ENCODE data around the gene TMEM266. TPM values are rescaled to one million over a fixed set of nuclear protein-coding genes. Genes with fewer than 3 reads are reported as not detected.
A peak's percentile ranks its signal among the peaks of the same experiment; 100 is the strongest.

TMEM266 gene
- total RNA-seq, 1 experiment from 2014 or later, result 0.21 TPM

DNA sequence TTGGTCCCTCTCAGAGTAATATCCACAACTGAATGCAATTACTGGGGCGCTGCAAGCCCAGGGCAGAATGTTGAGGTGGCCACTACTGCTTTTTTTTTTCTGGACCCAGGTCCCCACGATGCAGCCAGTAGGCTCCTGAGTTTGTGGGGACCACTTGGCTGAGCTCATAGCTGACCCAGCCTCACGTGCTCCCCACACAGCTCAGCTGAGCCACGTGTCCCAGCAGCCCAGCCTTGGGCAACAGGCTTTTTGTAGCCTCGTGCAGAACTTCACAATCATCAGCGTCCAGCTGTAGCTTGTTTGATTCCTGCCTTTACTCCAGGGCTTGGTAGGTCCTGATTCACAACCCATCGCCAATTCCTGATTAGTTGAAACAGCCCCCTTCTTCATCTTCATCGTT, 134.1 kb downstream of the TMEM266 start:
- H3K9me3 ChIP-seq (replicated peaks), result no peaks in the 10 kb centered on the region
- H3K36me3 ChIP-seq, result no peaks in the 10 kb centered on the region
- DNase-seq (ENCODE audit: low read depth in 1 of 2, low spot score in 2 of 2), result no peak

DNA sequence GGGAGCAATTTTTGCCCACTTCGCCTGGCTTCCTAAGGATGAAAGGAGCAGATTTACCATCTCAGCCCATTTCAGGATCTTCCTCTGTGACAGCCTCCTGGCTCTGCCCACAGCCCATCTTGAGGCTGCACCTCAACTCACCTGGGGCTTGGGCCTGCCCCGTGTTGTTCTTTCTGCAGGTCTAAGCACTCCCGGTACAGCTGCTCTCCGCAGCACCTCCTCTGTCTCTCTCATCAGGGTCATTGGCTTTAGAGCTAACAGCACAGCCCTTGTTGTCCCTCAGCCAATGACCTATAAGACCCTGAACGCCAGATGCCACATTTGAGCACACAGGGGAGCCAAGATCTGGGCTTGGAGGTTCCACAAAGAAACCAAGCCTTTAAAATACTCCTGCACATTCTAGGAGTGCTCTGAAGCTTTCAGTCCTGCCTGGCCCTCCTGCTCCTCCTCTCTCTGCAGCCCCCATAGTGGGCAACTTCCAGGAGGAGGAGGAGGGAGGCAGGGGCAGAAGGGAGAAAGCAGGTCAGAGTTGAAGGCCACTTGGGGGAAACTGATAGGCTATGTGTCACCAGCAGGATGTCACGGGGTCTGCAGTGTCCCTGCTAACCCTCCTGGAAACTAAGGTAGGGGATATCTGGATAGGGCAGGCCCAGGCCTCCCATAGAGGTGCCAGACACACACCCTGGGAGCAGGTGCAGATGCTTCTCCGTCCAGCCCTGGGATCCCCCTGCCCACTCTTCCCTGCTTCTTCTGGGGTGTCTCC, 135.9 kb downstream of the TMEM266 start:
- Histone ChIP-seq H3K27ac (no peak overlapping the region), H3K4me3 (no peak overlapping the region), H3K9me3 (replicated peaks) (no peaks in the 10 kb centered on the region), H3K36me3 (no peaks in the 10 kb centered on the region), H3K27me3 (replicated peaks) (no peaks in the 10 kb centered on the region), H3K4me1 (replicated peaks) (peaks cover 45% of the 10 kb centered on the region)
- no peak for DNase-seq (ENCODE audit: low read depth in 1 of 2, low spot score in 2 of 2)

More for the DNA sequence above, 134.1 kb downstream of the TMEM266 start:
- Histone ChIP-seq H3K4me3 (no peak overlapping the region), H3K27me3 (replicated peaks) (no peaks in the 10 kb centered on the region), H3K4me1 (replicated peaks) (peaks cover 43% of the 10 kb centered on the region), H3K27ac (no peak overlapping the region)

DNA sequence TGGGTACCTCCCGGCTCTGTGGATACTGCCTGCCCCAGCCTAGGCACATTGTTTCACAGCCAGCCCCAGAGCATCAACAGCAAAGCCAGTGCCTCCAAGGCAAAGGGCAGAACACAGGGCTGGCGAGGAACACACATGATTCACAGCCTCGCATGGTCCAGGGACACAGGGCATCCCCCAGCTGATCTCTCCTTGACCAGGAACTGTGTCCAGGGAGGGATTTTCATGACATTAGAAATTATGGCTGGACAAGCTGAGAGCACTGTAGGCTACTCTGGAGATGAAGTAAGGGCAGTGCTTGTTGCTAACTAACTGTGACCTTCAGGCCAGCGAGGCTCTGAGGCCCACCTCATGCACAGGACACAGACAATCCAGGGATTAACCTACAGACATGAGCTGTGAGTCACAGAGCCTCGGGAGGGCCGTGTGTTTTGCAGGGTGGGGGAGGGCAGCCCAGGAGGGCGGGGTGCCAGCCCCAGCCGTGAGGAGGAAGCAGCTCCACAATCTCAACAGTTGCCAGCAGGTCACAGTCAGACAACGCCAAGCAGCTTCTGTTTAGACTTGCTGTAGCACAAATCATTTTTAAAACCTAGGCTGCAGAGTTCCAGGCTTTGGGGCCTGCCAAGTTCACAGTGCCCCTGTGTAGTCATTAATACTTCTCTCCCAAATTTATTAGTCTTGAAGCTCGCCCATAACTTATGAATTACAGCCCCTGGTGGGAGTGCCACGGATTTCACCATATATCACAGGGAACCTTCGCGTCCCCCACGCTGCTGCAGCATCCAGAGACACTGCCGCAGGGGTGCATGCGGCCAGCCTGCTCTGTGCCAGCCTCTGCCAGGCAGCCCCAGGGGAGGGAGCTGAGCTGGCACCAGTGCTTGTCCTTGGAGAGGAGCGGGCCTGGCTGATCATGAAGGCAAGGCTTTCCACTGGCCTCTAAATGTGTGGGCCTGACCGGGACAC, 136.8 kb downstream of the TMEM266 start:
- no peaks in the 10 kb centered on the region for H3K36me3 ChIP-seq
- DNase-seq (ENCODE audit: low read depth in 1 of 2, low spot score in 2 of 2), result peak; percentile 68 to 80
- H3K27me3 ChIP-seq (replicated peaks), result no peaks in the 10 kb centered on the region
- no peak overlapping the region for H3K4me3 ChIP-seq
- no peaks in the 10 kb centered on the region for H3K9me3 ChIP-seq (replicated peaks)
- no peak overlapping the region for H3K27ac ChIP-seq
- H3K4me1 ChIP-seq (replicated peaks), result peaks cover 38% of the 10 kb centered on the region

DNA sequence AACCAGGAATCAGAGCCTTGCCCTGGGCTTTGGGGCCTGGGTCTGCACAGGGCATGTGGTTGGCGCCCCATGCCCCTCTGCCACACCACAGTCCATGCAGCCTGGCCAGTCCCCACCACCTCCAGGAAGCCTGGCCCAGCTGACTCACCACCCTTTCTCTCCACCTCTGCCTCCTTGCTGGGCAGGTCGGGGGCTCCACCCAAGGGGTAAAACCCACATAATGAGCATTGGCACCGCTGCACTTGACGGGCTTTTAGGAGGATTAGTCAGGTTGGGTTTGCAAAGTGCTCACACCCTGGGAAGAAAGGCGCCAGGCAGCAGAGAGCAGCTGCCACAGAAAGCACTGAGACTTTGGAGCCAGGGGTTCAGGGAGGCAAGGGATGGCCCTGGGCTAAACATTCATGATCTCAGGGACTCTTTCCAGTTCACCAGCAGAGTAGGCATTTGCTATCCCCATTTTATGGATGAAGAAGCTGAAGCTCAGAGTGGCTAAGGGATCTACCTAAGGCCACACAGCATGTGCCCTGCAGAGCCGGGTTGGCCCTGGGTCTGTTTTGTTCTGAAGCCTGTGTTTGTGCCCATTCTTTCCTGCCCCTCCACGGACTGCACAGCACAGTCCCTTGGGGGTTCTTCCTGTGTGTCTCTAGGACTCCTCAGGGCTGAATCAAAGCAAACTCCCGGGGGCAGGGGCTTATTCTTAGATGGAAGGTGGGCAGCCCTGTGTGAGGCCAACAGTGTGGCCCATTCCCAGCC, 138.1 kb downstream of the TMEM266 start:
- Histone ChIP-seq H3K4me1 (replicated peaks) (peaks cover 38% of the 10 kb centered on the region), H3K27ac (no peak overlapping the region), H3K4me3 (no peak overlapping the region), H3K36me3 (no peaks in the 10 kb centered on the region), H3K9me3 (replicated peaks) (no peaks in the 10 kb centered on the region), H3K27me3 (replicated peaks) (no peaks in the 10 kb centered on the region)
- DNase-seq (ENCODE audit: low read depth in 1 of 2, low spot score in 2 of 2), result no peak

DNA sequence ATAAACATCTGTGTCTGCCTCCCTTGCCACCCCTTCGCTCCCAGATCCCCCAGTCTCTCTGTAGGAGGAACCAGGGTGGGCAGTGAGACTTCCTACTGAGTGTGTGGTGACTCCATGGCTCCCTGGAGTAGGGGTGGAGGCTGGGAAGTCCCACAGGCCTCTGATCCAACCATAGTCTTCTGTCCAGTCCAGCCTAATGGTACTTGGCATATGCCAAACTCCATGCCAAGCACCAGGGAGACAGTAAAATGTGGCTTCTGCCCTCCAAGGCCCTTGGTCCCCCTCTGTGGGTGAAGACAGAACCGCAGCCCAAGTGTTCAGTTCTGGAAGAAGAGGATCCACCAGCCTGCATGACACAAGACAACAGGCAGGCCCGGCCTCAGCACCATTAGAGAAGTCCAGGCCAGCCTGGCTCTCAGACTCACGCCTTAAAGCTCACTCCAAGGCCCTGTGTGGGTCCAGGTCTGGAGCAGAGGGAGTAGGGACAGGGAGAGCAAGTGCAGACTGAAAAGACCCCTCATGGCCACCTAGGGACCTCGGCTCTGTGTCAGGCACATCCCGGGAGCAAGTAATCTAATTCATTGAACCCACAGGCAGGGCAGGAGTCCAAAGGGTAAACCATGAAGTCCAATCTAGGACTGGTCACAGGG, 138.8 kb downstream of the TMEM266 start:
- Histone ChIP-seq H3K4me1 (replicated peaks) (peaks cover 38% of the 10 kb centered on the region), H3K4me3 (no peak overlapping the region), H3K27ac (no peak overlapping the region; the same call in 1 of the 2 replicates), H3K36me3 (no peaks in the 10 kb centered on the region), H3K9me3 (replicated peaks) (no peaks in the 10 kb centered on the region), H3K27me3 (replicated peaks) (no peaks in the 10 kb centered on the region)
- no peak for DNase-seq (ENCODE audit: low read depth in 1 of 2, low spot score in 2 of 2)

DNA sequence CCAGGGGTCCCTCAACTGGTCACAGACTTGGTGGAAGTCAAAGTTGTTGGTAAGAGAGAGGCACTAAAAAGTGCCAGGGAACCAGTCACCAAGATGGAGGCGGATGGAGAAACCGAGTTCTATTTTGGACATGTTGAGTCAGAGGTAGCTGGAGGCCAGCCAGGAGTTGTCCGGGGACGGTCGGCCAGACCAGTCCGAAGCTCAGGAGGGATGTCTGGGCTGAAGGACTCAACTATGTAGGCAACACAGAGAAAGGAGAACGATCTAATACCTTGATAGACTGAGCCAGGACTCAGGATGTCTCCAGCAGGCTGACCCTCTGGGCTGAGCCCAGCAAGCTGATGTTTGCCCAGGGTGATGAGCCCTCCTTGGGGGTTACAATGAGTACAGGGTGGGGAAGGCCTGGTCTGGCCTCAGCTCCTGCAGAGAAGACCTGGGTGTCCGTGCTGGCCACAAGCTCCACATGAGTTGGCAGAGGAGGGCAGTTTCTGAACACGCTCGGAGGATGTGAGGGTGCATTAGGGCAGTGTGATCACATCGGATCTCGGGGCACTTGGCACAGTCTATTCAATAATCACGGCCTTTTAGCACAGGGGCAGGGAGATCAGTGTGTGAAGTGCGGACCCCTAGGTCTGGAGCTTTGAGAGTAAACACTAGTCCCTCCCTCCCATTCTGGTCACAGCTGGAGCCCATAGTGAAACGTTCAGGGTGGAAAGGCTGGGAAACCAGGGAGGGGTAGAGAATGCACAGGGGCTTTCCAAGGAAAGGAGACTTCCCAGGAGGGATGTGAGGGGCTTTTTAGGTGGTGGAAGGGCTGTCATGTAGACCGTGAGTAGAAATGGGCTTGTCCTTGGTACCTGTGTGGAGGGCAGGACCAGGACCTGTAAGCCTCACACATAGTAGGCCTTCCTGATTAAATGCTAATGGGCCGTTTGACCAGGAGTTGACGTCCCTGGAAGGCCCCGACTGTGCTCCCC, 139.6 kb downstream of the TMEM266 start:
- Histone ChIP-seq H3K4me3 (no peak overlapping the region), H3K27me3 (replicated peaks) (no peaks in the 10 kb centered on the region), H3K4me1 (replicated peaks) (peaks cover 38% of the 10 kb centered on the region), H3K36me3 (no peaks in the 10 kb centered on the region), H3K9me3 (replicated peaks) (no peaks in the 10 kb centered on the region), H3K27ac (no peak overlapping the region; the same call in 1 of the 2 replicates)
- peak; percentile 33 to 73 for DNase-seq (ENCODE audit: low read depth in 1 of 2, low spot score in 2 of 2)

DNA sequence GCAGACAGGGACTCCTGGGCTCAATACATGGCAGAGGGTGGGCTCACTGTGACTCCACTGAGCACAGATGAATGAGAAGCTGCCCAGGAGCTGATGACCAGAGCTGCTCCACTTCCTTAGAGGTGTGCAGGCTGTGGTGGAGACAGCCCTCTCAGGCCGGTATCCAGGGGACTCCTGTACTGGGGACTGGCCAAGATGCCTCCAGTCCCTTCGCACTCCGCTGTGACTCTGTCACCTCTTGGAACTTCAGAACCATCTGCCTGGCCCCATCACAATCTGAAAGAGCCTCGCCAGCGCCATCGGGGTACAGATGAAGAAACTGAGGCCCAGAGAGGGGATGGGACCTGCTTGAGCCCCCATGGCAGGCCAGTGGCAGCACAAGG, 140.3 kb downstream of the TMEM266 start:
- Histone ChIP-seq H3K4me1 (replicated peaks) (peaks cover 38% of the 10 kb centered on the region), H3K27ac (no peak overlapping the region), H3K27me3 (replicated peaks) (no peaks in the 10 kb centered on the region), H3K36me3 (no peaks in the 10 kb centered on the region), H3K4me3 (no peak overlapping the region), H3K9me3 (replicated peaks) (no peaks in the 10 kb centered on the region)
- no peak for DNase-seq (ENCODE audit: low read depth in 1 of 2, low spot score in 2 of 2)

DNA sequence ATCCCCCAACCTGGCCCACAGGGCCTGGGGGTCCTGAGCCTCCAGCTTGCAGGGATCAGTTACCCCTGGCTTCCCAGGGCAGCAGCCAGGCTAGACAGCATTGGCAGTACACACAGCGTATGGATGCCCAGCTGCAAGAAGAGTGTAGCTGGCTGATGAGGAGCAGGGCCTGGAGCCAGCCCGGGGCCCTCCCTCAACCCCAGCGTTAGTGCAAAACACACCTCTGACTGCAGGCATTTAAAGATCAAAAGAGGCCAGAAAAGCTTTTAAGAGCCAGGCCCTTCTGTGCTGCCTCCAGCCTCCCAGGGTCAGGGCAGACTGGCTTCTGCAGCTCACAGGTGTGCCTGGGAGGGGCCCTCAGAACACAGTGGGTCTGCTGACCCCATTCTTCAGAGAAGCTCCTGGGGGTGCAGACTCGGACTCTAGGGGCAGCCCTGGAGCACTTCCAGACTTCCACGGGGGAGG, 140.9 kb downstream of the TMEM266 start:
- Histone ChIP-seq H3K36me3 (no peaks in the 10 kb centered on the region), H3K4me3 (no peak overlapping the region), H3K27me3 (replicated peaks) (no peaks in the 10 kb centered on the region), H3K27ac (no peak overlapping the region), H3K9me3 (replicated peaks) (no peaks in the 10 kb centered on the region), H3K4me1 (replicated peaks) (peaks cover 38% of the 10 kb centered on the region)
- no peak for DNase-seq (ENCODE audit: low read depth in 1 of 2, low spot score in 2 of 2)

DNA sequence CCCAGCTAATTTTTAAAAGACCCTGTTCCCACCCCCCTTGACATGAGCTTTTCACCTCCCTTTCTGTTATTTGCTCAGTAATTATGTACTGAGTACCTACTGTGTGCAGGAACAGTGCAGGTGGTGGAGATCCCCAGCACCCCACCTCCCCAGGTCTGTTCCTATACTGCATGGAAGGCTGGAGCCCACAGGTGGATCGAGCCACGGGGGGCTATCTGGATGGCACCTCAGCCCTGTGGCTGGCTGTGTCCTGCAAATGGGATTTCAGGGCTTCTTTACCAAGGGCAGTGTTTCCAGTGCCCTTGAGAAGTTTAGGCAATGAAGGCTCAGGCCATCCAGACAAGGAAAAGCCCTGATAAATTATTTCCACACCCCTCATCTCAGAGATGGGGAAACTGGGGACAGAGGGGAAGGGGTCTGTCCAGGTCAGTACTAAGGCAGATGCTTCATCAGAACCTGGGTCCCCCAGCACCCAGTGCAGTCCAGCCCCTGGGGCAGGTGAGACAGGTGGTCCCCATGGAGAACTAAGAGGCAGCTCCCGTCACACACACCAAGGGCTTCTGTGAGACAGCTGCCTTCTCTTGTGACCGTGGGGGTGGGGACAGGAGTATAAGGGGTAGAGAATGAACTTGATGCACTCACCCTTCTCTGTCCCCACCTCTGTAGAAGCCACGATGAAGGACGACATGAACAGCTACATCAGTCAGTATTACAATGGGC, 141.9 kb downstream of the TMEM266 start:
- H3K36me3 ChIP-seq, result 0 out of 2 replicates have a peak, but pooled peaks cover 5% of the 10 kb centered on the region
- no peak overlapping the region for H3K27ac ChIP-seq
- no peaks in the 10 kb centered on the region for H3K27me3 ChIP-seq (replicated peaks)
- no peaks in the 10 kb centered on the region for H3K9me3 ChIP-seq (replicated peaks)
- H3K4me3 ChIP-seq, result no peak overlapping the region
- DNase-seq (ENCODE audit: low read depth in 1 of 2, low spot score in 2 of 2), result no peak
- peaks cover 28% of the 10 kb centered on the region for H3K4me1 ChIP-seq (replicated peaks)

DNA sequence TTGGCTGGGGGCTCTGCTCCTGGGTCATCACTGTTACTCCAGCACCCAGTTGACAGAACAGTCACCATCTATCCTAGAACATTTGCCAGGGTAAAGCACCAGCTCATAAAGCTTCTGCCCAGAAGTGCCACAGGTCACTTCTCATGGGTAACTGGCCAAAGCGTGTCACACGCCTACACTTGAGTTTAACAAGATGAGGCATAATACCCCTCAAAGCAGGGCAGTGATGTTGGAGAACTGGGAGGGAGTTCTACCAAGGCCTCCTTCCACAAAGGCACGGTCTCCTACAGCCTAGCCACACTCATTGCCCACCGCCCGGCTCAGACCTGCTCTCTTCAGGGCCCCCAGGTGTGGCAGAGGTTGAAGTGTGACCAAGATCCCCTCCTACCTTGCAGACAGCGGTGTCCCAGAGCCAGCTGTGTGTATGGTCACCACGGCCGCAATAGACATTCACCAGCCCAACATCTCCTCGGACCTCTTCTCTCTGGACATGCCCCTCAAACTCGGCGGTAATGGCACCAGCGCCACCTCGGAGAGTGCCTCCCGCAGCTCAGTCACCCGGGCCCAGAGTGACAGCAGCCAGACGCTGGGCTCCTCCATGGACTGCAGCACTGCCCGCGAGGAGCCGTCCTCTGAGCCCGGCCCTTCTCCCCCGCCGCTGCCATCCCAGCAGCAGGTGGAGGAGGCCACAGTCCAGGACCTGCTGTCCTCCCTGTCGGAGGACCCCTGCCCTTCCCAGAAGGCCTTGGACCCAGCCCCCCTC, 143.7 kb downstream of the TMEM266 start:
- peaks cover 15% of the 10 kb centered on the region for H3K36me3 ChIP-seq
- H3K4me3 ChIP-seq, result no peak overlapping the region
- H3K4me1 ChIP-seq (replicated peaks), result peaks cover 9% of the 10 kb centered on the region
- H3K27ac ChIP-seq, result no peak overlapping the region
- no peaks in the 10 kb centered on the region for H3K27me3 ChIP-seq (replicated peaks)
- no peak for DNase-seq (ENCODE audit: low read depth in 1 of 2, low spot score in 2 of 2)
- H3K9me3 ChIP-seq (replicated peaks), result no peaks in the 10 kb centered on the region

DNA sequence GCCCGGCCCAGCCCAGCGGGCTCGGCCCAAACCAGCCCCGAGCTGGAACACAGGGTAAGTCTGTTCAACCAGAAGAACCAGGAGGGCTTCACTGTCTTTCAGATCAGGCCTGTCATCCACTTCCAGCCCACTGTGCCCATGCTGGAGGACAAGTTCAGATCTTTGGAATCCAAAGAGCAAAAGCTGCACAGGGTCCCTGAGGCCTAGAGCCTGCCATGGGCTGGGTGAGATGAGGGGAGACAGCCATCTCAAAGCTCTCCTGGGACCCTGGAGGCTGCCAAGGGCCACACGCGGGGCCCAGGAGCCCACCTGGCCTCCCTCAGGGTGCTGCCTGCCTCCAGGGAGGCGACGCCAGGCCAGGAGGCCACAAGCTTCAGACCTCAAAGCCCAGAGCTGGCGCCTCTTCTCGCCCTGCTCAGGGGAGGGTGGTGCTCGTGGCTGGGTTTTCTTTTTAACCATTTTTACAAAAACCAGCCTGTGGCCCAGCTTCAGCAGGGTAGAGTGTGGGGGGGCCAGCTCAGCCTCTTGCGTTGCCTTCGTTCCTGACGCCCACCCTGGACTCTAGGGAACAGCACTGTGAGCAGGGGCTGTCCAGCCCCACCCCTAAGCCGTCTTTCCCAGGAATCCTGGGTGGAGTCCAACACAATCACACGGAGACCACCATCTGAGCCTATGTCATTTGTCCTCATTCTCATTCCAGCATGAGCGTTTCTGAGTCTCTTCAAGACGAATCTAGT, 144.5 kb downstream of the TMEM266 start:
- peaks cover 2% of the 10 kb centered on the region for H3K4me1 ChIP-seq (replicated peaks)
- H3K36me3 ChIP-seq, result peaks cover 23% of the 10 kb centered on the region
- no peak overlapping the region for H3K27ac ChIP-seq

More for the DNA sequence above, 144.5 kb downstream of the TMEM266 start:
- peak in 1 of 2 experiments; percentile 22 for DNase-seq (ENCODE audit: low read depth in 1 of 2, low spot score in 2 of 2)
- Histone ChIP-seq H3K4me3 (no peak overlapping the region), H3K27me3 (replicated peaks) (no peaks in the 10 kb centered on the region), H3K9me3 (replicated peaks) (no peaks in the 10 kb centered on the region)
